CD14-positive monocyte (primary cell): ENCODE measurements around the gene CHCHD6. TPM values are rescaled to one million over a fixed set of nuclear protein-coding genes. Genes with fewer than 3 reads are reported as not detected.
A peak's percentile ranks its signal among the peaks of the same experiment; 100 is the strongest.

ENCODE experiments used
- DNase-seq, 3 donors: peaks; one replicate each; pipeline ENCODE4 v3.0.0-alpha.2; 2011 to 2022
- H2AFZ ChIP-seq: 2 replicates; pipeline ENCODE4 v1.6.0; 2012; ENCODE audit warnings: mild to moderate bottlenecking, low read depth, low read length, inconsistent platforms; ENCODE audit not compliant: insufficient read depth, poor library complexity, severe bottlenecking
- H3K27ac ChIP-seq, 2 donors: 1 replicate in 1 of 2; 2 replicates in 1 of 2; pipeline ENCODE4 v1.5.1; 2012 to 2013; ENCODE audit warnings: low read length in 2 of 2, control low read depth in 1 of 2, inconsistent platforms in 1 of 2, low read depth in 1 of 2, mild to moderate bottlenecking in 1 of 2
- H3K27me3 ChIP-seq, 2 donors: one replicate each; pipeline versions ENCODE4 v1.6.0 to v1.6.1; 2011 to 2013; ENCODE audit warnings: low read length in 2 of 2; ENCODE audit not compliant: control insufficient read depth in 2 of 2, insufficient read depth in 2 of 2
- H3K36me3 ChIP-seq, 2 donors: replicated peaks in 1 of 2; 1 replicate in 1 of 2; 2 replicates in 1 of 2; pipeline versions ENCODE4 v1.5.1 to v1.6.1; 2012 to 2013; ENCODE audit warnings: low read length in 2 of 2, control low read depth in 1 of 2, inconsistent platforms in 1 of 2, mild to moderate bottlenecking in 1 of 2; ENCODE audit not compliant: insufficient read depth in 2 of 2, control insufficient read depth in 1 of 2
- H3K4me1 ChIP-seq, 2 donors: 1 replicate in 1 of 2; 2 replicates in 1 of 2; pipeline versions ENCODE4 v1.5.1 to v1.6.1; 2012 to 2013; ENCODE audit warnings: low read length in 2 of 2, control low read depth in 1 of 2, inconsistent platforms in 1 of 2, mild to moderate bottlenecking in 1 of 2, moderate library complexity in 1 of 2; ENCODE audit not compliant: insufficient read depth in 2 of 2, control insufficient read depth in 1 of 2
- H3K4me2 ChIP-seq: replicated peaks from 2 replicates; pipeline ENCODE3; 2012; ENCODE audit warnings: low read length, moderate library complexity, mild to moderate bottlenecking; ENCODE audit not compliant: poor library complexity, severe bottlenecking; ENCODE audit errors: extremely low read depth
- H3K4me3 ChIP-seq, 3 experiments: fragments of 200-600 bp in 1 of 3; sonication (generic) in 1 of 3; replicated peaks in 1 of 3; 1 replicate in 2 of 3; 2 replicates in 1 of 3; pipeline ENCODE4 v1.5.1; 2011 to 2013; ENCODE audit warnings: low read length in 3 of 3, mild to moderate bottlenecking in 3 of 3, control low read depth in 2 of 3, low read depth in 2 of 3, inconsistent platforms in 1 of 3, moderate library complexity in 1 of 3
- H3K79me2 ChIP-seq: 2 replicates; pipeline ENCODE4 v1.6.0; 2012; ENCODE audit warnings: mild to moderate bottlenecking, control low read depth, inconsistent platforms, low read length, moderate library complexity; ENCODE audit not compliant: insufficient read depth
- H3K9ac ChIP-seq: 2 replicates; pipeline ENCODE4 v1.6.0; 2017; ENCODE audit warnings: low read length, mild to moderate bottlenecking; ENCODE audit not compliant: insufficient read depth, poor library complexity, severe bottlenecking
- H3K9me3 ChIP-seq, 2 donors: replicated peaks in 1 of 2; 1 replicate in 1 of 2; 2 replicates in 1 of 2; pipeline versions ENCODE4 v1.5.1 to v1.6.1; 2012 to 2013; ENCODE audit warnings: low read length in 2 of 2, control low read depth in 1 of 2; ENCODE audit not compliant: control insufficient read depth in 1 of 2, insufficient read depth in 1 of 2
- H4K20me1 ChIP-seq: 2 replicates; pipeline ENCODE4 v1.6.0; 2012; ENCODE audit warnings: mild to moderate bottlenecking, low read length, control low read depth, moderate library complexity; ENCODE audit not compliant: insufficient read depth
- H3K27ac Mint-ChIP-seq, 7 donors: one replicate each; pipeline ENCODE4 v1.8.0; 2020; ENCODE audit warnings: mild to moderate bottlenecking in 7 of 7, mixed read lengths in 7 of 7, moderate library complexity in 6 of 7, inconsistent platforms in 2 of 7
- H3K27me3 Mint-ChIP-seq, 3 donors: one replicate each; pipeline ENCODE4 v1.8.0; 2021 to 2022; ENCODE audit warnings: low read depth in 3 of 3, mild to moderate bottlenecking in 3 of 3, mixed read lengths in 3 of 3, moderate library complexity in 3 of 3, inconsistent platforms in 1 of 3
- H3K36me3 Mint-ChIP-seq, 2 donors: one replicate each; pipeline ENCODE4 v1.8.0; 2020; ENCODE audit warnings: mixed read lengths in 2 of 2, inconsistent platforms in 1 of 2, mild to moderate bottlenecking in 1 of 2
- H3K4me1 Mint-ChIP-seq: one replicate; pipeline ENCODE4 v1.8.0; 2020; ENCODE audit warnings: mild to moderate bottlenecking, mixed read lengths
- H3K4me3 Mint-ChIP-seq, 2 donors: one replicate each; pipeline ENCODE4 v1.8.0; 2020; ENCODE audit warnings: mild to moderate bottlenecking in 2 of 2, mixed read lengths in 2 of 2, moderate library complexity in 1 of 2
- H3K9me3 Mint-ChIP-seq, 7 donors: one replicate each; pipeline ENCODE4 v1.8.0; 2020 to 2022; ENCODE audit warnings: mixed read lengths in 7 of 7, mild to moderate bottlenecking in 6 of 7, moderate library complexity in 6 of 7, inconsistent platforms in 2 of 7
- CTCF ChIP-seq: fragments of 200-600 bp; IDR thresholded peaks from one replicate; pipeline ENCODE4 v1.8.0; 2022; ENCODE audit warnings: antibody characterized with exemption, mild to moderate bottlenecking
- WGBS: methylation state at CpG from one replicate; pipeline ENCODE4 v1.1.5; 2013; ENCODE audit warnings: missing lambda C conversion rate; ENCODE audit not compliant: insufficient coverage; 5-methylcytosine and 5-hydroxymethylcytosine counted together
- intact Hi-C, 2 donors: fragments of 100-400 bp; cut with micrococcal nuclease; formaldehyde crosslinking; loops; one replicate each; pipeline versions ENCODE4 v1.15.0 to v1.15.1; 2023
- polyA plus RNA-seq, 3 donors: library from polyadenylated mRNA; depleted of rRNA in 1 of 3; unstranded in 2 of 3; stranded (reverse) in 1 of 3; fragments of 300-500 nt in 2 of 3; fragments of >200 nt in 1 of 3; fragmentation: Illumina TruSeq in 2 of 3; gene quantifications; 1 replicate in 2 of 3; 2 replicates in 1 of 3; pipeline ENCODE4 v1.2.3, GENCODE V29; 2012 to 2021

The CHCHD6 gene
- polyA plus RNA-seq, 3 donors = 1.1 to 1.8 (median 1.8) TPM

- Histone ChIP-seq H3K4me3 (no peak overlapping the region), H3K9ac (no peak overlapping the region), H2AFZ (no peak overlapping the region), H4K20me1 (no peaks in the 10 kb centered on the region), H3K4me1 (peaks cover 13 to 16% of the 10 kb centered on the region in 2 donors), H3K4me2 (no peak overlapping the region), H3K36me3 (no peaks in the 10 kb centered on the region), H3K27me3 (no peaks in the 10 kb centered on the region), H3K79me2 (no peaks in the 10 kb centered on the region), H3K9me3 (no peaks in the 10 kb centered on the region), H3K27ac (no peak overlapping the region)
- Mint-ChIP-seq H3K4me1 (peaks cover 12% of the 10 kb centered on the region), H3K27me3 (peaks cover 0 to 2% (median 0%) of the 10 kb centered on the region in 3 donors), H3K4me3 (no peak overlapping the region), H3K9me3 (peaks cover 0 to 10% (median 0%) of the 10 kb centered on the region in 7 donors), H3K36me3 (peaks cover 0 to 1% of the 10 kb centered on the region in 2 donors), H3K27ac (no peak overlapping the region)
- intact Hi-C loops = no loop called here
- WGBS = 100% methylated on average over 2 of the region's 7 CpGs
- TF ChIP-seq CTCF = no peak
- DNase-seq = no peak
These were observed 26.3 kb downstream of the CHCHD6 start for GRCh38 chr3:126730376-126730775.

GRCh38 chr3:126731044-126731443, 27.0 kb downstream of the CHCHD6 start:
- H3K4me2 ChIP-seq = no peak overlapping the region

More at GRCh38 chr3:126731044-126731443, 27.0 kb downstream of the CHCHD6 start:
- peaks cover 0 to 2% (median 0%) of the 10 kb centered on the region in 3 donors for H3K27me3 Mint-ChIP-seq
- peaks cover 0 to 1% of the 10 kb centered on the region in 2 donors for H3K36me3 Mint-ChIP-seq
- peaks cover 12% of the 10 kb centered on the region for H3K4me1 Mint-ChIP-seq
- Histone ChIP-seq H4K20me1 (no peaks in the 10 kb centered on the region), H3K9me3 (no peaks in the 10 kb centered on the region), H3K9ac (no peak overlapping the region), H3K79me2 (no peaks in the 10 kb centered on the region), H3K36me3 (no peaks in the 10 kb centered on the region), H3K4me3 (no peak overlapping the region), H3K4me1 (peaks cover 13 to 16% of the 10 kb centered on the region in 2 donors), H3K27ac (no peak overlapping the region), H2AFZ (no peak overlapping the region), H3K27me3 (no peaks in the 10 kb centered on the region)
- peak in 2 of 3 donors; percentile 4 to 12 for DNase-seq
- no peak for TF ChIP-seq CTCF
- 0% methylated on average over 3 of the region's 3 CpGs for WGBS
- peak overlapping the region in 3 of 7 donors; percentile 30 to 64 (median 35) for H3K27ac Mint-ChIP-seq
- H3K4me3 Mint-ChIP-seq = no peak overlapping the region
- H3K9me3 Mint-ChIP-seq = peaks cover 0 to 8% (median 0%) of the 10 kb centered on the region in 7 donors
- intact Hi-C loops = no loop called here
